ENCODE measurements around the gene KDM5B. TPM values are rescaled to one million over a fixed set of nuclear protein-coding genes. Genes with fewer than 3 reads are reported as not detected.
"Not testable (repeated sequence)": the region's sequence is repeated elsewhere in the genome, so short reads cannot be mapped to it uniquely, and the experiment has no call there.

KDM5B gene
- total and polyA plus RNA-seq, 2 of the 8 experiments (the other 6 are each of a cell fraction or from before 2014, with no cell fraction given): 73.3 to 210 TPM

DNA sequence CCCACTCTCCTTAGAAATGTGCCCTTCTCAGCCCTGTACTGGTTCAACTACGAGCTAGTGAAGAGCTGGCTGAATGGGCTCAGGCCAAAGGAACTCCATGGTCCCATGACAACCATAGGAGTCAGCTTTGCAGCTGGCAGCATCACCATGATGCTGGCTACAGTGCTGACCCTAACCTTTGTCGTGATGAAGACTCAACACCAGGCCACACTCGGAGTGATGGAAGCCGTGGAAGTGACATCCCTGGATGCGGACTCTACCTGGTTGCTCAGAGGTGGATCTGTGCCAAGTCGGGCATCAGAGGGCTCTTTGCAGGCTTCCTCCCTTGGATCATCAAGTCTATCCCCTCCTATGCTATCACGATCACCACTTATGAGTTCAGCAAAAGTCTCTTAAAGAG is 11.6 kb downstream of the KDM5B start (continued):
- TF ChIP-seq HDAC6 (IDR thresholded peaks at IDR 0.05; ENCODE audit: low read depth, low read length): no peak

DNA sequence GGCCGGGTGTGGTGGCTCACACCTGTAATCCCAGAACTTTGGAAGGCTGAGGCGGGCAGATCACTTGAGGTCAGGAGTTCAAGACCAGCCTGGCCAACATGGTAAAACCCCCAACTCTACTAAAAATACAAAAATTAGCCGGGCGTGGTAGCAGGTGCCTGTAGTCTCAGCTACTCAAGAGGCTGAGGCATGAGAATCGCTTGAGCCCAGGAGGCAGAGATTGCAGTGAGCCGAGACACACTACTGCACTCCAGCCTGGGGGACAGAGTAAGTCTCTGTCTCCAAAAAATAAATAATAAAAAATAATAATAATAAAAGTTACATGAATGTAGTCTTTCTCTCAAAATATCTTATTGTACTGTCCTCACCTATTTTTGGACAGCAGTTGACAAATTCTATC is 13.3 kb downstream of the KDM5B start:
- H4K20me1 ChIP-seq (replicated peaks in 1 of 2; ENCODE audit: control insufficient read depth in 1 of 2, insufficient read depth in 2 of 2, low read length in 2 of 2): peaks cover 31 to 61% of the 10 kb centered on the region in 2 experiments
- not testable (repeated sequence) for H2AK5ac ChIP-seq (ENCODE audit: low read depth, low read length); H2BK120ac ChIP-seq (replicated peaks; ENCODE audit: low read depth, low read length); H2BK15ac ChIP-seq (ENCODE audit: low read length); H4K8ac ChIP-seq (ENCODE audit: extremely low read depth, insufficient read depth, low read length); H2BK12ac ChIP-seq (ENCODE audit: low read depth, low read length); H3K4me3 ChIP-seq (ENCODE audit: extremely low read depth in 1 of 4, insufficient read depth in 2 of 4, low read depth in 3 of 4, low read length in 4 of 4); H2AFZ ChIP-seq (ENCODE audit: low read length); FAIRE-seq; H3K18ac ChIP-seq (ENCODE audit: extremely low read depth, low read length); H3K4me2 ChIP-seq (ENCODE audit: insufficient read depth in 1 of 2, low read depth in 2 of 2, low read length in 2 of 2); H3K23me2 ChIP-seq (ENCODE audit: low read depth, low read length); H2BK5ac ChIP-seq (ENCODE audit: low read depth, low read length); H3K4me1 ChIP-seq (replicated peaks in 1 of 4; ENCODE audit: control insufficient read depth in 3 of 4, insufficient read depth in 4 of 4, low read length in 3 of 4); H3K9ac ChIP-seq (replicated peaks in 1 of 4; ENCODE audit: extremely low read depth in 1 of 4, low read depth in 3 of 4, low read length in 3 of 4); H4K91ac ChIP-seq (replicated peaks; ENCODE audit: insufficient read length, low read length); H3K56ac ChIP-seq (replicated peaks; ENCODE audit: insufficient read length, low read depth, low read length); H3K4ac ChIP-seq (replicated peaks; ENCODE audit: insufficient read length, low read depth, low read length); H3K14ac ChIP-seq (ENCODE audit: insufficient read length); H3K27me3 ChIP-seq (replicated peaks in 1 of 4; ENCODE audit: control insufficient read depth in 3 of 4, extremely low read depth in 1 of 4, insufficient read depth in 3 of 4, low read length in 3 of 4); DNase-seq (ENCODE audit: low read depth in 1 of 2, low spot score in 2 of 2); H3K36me3 ChIP-seq (ENCODE audit: control insufficient read depth in 2 of 4, insufficient read depth in 4 of 4, low read length in 3 of 4); H3K9me3 ChIP-seq (ENCODE audit: insufficient read depth in 2 of 2, low read depth in 1 of 2, low read length in 1 of 2); H3K27ac ChIP-seq (ENCODE audit: low read depth, low read length); H3K23ac ChIP-seq (ENCODE audit: insufficient read length); H4K5ac ChIP-seq (ENCODE audit: insufficient read length, low read depth, low read length); H2BK20ac ChIP-seq (ENCODE audit: low read length)
- H3K79me2 ChIP-seq (ENCODE audit: control insufficient read depth in 1 of 2, insufficient read depth in 2 of 2, low read length in 2 of 2): peaks cover 51 to 100% of the 10 kb centered on the region in 2 experiments
- H3K79me1 ChIP-seq (ENCODE audit: low read depth, low read length): peaks cover 15% of the 10 kb centered on the region
- CTCF ChIA-PET (ENCODE audit: partially characterized antibody): interaction anchor here (0.6 to 1.8 kb wide), 2 partner anchors 11 to 24 kb away, joined by 3 to 6 read pairs; no protein-coding TSS in a partner anchor
- POLR2A ChIA-PET (ENCODE audit: partially characterized antibody): interaction anchor here (3.2 to 3.3 kb wide), 2 partner anchors 11 to 17 kb away, joined by 12 to 23 read pairs; partner anchors contain the start of gene PCAT6
- WGBS, 2 experiments (ENCODE audit: extremely low coverage in 1 of 2, insufficient coverage in 1 of 2, insufficient read length in 1 of 2, insufficient replicate concordance in 2 of 2, low coverage in 1 of 2, low lambda C conversion rate in 2 of 2, missing lambda C conversion rate in 1 of 2): 94% methylated on average over 6 of the region's 6 CpGs; no CpG with 5 or more reads in 1 of the 2 experiments

All from H1 (cell line).